Left lobe of liver (tissue), 2 donors: ENCODE data around the gene HPS1. TPM values are rescaled to one million over a fixed set of nuclear protein-coding genes. Genes with fewer than 3 reads are reported as not detected.

Experiments used
- ATAC-seq: fragments of 200-7000 bp; cut with Tn5 transposase; one replicate; pipeline ENCODE4 v1.9.1; 2020; ENCODE audit warnings: mild to moderate bottlenecking, moderate library complexity
- DNase-seq: peaks from one replicate; pipeline ENCODE4 v3.0.0-alpha.2; 2020; ENCODE audit warnings: low spot score
- total RNA-seq: library from RNA; stranded (reverse); gene quantifications from one replicate; pipeline ENCODE4 v1.2.1, GENCODE V29; 2021
- donor health status: DM: no; HTN: no; CAD: no; lungs with moderate emphysema.
- donor health status: DM: no; HTN: yes; CAD: no.

Gene HPS1
- total RNA-seq, 1 donor from 2014 or later = 26.0 TPM

DNA sequence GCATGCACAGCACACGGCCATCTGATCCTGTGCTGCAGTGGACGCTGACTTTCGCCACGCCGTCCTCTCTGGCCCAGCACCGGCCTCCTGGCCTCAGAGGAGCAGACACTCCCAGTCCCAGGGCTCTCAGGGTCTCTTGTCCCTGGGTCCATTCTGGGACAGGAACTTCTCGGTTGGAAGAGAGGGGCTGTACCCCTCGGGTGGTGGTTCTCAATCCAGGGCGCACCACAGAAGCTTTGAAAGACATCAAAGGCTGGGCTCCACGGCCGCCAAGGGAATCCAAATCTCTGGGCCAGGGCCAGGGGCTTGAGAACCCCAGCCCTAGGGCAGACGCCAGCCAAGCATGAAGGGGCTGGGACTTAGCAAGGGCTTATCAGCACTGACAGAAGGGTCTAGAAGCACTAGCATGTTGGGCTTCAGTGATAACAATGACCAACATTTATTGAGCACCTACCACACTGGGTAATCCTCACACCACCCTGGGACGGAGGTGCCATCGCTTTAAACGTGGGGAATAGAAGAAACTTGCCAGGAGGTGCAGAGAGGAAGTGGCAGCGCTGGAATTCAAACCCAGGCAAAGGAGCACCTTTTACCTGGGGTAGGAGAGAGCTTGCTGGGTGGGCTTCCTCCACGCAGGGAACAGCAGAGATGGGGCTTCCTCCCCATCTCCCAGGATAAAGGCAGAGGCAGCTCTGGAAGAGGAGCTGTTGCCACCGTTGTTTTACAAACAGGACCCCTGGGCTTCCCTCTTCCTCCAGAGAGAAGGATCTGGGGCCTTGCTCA, 29.9 kb downstream of the HPS1 start:
- peak; percentile 39 for DNase-seq

GRCh38 chr10:98415731-98416119, 31.0 kb downstream of the HPS1 start:
- DNase-seq (no peak), ATAC-seq (no peak)

More for the DNA sequence above, 29.9 kb downstream of the HPS1 start:
- no peak for ATAC-seq

DNA sequence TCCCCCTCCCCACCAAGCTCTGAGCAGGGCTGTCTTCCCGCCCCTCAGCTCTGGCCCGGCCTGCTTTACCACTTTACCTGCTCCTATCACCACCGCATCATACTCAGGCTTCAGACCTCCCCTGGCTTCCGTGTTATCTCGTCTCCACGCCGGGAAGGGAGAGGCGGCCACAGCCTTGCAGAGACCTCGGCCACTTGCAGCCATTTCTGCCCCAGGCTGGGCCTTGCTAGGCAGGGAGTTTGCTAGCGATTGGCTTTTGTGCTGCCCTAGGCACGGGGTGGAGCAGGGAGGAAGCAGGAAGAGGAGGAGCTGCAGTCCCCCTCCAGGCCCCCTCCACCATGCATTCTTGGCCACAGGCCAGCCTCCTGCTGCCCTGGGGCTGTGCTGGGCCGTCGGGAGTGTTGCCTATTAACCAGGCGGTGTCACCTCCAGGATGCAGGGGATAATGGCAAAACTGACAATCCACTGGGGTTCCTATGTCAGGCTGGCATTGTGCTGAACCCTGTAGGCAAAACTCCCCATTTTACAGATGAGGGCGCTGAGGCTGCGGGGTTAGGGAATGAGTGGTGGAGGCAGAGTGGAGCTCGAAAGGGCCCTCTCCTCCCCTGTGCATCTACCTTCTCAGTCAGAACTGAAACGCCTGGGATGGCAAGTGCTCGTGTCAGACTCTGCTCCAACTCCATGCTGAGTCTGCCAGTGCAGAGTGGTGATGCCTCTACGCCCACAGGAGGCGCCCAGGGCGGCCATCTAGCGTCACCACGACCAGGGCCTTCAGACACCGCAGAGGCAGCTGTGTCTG, 31.6 kb downstream of the HPS1 start, which contains the start of gene PYROXD2:
PYROXD2 (minus strand) TSS at position 251 of the 799 bp plus-strand sequence; CDS start at position 204, 47 bp downstream.
- peak; percentile 68 for ATAC-seq
- DNase-seq = peak; percentile 78

DNA sequence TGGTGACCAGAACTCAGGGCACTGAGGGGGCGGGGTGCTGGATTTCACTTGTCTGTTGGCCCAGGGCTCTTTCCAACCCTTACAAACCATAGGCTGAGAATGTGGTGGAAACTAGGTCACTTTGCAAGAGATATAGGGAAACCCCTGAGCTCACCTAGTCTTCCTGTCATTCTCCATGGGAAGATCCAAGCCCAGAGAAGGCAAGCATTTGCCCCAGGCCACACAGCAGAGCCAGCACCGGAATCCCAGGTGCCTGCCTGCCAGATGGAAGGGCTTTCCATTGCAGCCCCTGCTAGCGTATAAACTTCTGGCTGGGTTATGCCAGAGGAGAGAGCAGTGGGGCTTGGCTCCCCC, 32.2 kb downstream of the HPS1 start:
- DNase-seq (no peak), ATAC-seq (no peak)

GRCh38 chr10:98411768-98412167, 35.0 kb downstream of the HPS1 start:
- no peak for ATAC-seq
- DNase-seq = no peak

DNA sequence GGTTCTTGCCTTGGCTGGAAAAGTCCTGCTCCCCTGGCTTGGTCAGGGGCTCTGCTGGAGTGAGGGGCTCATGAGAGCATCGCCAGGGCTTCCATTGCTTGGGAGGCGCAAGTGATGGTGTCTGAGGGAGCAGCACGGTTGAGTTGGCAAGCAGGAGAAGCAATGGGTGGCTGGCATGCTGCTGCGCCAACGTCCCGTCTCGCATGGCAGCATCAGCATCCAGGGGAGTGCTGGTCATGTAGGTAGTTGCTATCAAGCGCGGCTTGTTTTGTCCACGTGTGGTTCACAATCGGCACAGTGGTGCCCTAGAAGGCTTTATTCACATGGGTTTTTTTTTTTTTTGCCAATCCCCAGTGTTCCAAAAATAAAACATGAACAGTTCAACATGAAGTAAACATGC, 35.6 kb downstream of the HPS1 start:
- ATAC-seq (no peak), DNase-seq (no peak)

GRCh38 chr10:98410759-98411158, 36.0 kb downstream of the HPS1 start:
- DNase-seq = no peak
- no peak for ATAC-seq

DNA sequence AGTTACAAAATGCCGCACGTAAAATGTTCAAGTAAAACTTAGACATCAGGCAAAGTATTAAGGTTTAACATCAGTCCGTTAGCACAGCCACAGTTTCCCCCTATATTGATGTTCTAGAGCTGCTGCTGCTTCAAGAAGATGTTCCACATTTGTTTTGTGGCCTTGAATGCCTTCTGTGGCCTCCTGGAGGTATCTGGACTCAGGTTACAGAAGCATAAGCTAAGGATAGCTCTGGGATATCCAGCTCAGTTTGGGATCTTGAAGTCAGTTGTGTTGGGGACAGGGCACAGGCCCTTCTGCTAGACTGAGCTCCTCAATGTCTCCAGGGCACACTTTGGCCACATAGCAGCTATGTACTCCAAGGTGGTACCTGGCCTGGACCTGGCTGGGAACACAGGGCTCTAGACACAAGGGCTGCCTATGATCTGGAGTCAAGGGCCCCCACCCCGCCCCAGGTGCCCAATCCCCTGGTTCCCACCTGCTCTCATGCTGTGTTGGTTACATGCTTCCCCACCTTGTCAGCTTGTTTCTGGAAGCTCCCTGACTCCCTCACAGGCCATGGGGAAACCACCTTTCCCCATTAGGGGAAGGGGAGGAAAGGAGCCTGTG, 36.5 kb downstream of the HPS1 start:
- ATAC-seq = no peak
- no peak for DNase-seq

DNA sequence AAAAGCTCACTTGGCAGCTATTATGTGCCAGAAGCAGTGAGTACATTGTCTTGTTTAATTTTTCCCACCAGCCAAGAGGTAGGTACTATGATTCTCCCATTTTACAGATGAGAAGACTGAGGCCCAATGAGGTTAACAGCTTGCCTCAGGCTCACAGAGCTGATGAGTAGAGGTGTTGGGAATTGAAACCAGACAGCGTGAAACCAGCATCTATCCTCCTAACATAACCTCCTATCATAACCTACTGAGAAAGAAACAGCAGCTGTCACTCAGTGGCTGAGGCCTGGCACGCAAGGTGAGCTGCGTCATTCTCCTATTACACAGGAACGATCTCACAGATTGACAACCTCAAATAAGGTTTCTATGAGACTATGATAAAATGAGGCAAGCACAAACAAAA, 37.9 kb downstream of the HPS1 start:
- ATAC-seq (no peak), DNase-seq (no peak)

DNA sequence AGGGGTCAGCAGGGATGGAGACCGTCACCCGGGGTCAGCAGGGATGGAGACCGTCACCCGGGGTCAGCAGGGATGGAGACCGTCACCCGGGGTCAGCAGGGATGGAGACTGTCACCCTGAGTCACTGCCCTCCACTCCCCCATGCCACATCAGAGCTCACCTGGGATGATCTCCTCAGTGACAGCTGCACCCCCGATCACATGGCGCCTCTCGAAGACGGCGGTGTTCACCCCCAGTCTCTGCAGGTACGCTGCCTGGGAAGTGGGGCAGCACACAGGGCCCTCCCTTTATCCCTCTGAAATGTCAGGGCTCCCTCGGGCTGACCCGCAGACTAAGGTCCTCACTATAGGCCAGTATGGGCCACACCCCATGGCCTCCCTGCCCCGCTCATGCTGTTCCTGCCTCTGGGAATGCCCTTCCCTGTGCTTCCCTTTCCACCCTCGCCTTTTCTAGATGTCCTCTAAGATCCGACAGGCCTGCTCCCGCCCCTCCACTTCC, 38.9 kb downstream of the HPS1 start:
- no peak for DNase-seq

DNA sequence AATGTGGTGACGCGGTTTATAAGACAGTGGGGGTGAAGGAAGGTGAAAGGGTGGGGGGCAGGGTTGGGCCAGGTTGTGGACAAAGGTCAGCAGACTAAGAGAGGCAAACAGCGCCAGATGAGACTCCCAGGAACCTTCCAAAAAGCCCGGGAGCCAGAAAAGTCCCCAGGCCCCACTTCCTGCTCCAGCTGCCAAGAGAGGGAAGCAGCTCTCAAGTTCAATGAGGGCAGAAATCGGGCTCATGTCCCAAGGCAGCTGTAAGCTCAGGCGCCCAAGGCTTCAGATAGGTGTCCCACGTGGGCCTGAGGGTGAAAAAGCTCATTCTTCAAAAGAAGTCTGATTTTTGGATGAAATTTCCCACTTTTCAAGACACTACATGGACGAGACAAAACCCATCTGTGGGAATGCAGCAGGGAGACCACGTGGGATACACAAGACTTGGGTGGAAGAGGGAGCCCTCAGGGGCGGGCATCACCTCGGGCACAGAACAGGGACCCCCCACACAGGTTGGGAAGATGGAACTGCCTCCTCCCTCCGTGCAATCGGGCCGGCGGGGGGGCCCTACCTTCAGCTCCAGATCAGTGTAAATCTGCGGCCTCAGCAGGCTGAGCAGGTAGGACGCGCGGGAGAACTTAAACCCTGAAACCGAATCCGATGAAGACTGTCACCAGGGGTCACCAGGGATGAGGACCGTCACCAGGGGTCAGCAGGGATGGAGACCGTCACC, 39.6 kb downstream of the HPS1 start:
- ATAC-seq (no peak), DNase-seq (no peak)

More for the DNA sequence above, 38.9 kb downstream of the HPS1 start:
- ATAC-seq = no peak

GRCh38 chr10:98405422-98405821, 41.3 kb downstream of the HPS1 start:
- no peak for DNase-seq
- ATAC-seq = no peak

GRCh38 chr10:98404571-98405359, 42.0 kb downstream of the HPS1 start:
- DNase-seq (no peak), ATAC-seq (no peak)

- ATAC-seq (no peak), DNase-seq (no peak)
Measured at GRCh38 chr10:98403812-98404504, 42.8 kb downstream of the HPS1 start.

DNA sequence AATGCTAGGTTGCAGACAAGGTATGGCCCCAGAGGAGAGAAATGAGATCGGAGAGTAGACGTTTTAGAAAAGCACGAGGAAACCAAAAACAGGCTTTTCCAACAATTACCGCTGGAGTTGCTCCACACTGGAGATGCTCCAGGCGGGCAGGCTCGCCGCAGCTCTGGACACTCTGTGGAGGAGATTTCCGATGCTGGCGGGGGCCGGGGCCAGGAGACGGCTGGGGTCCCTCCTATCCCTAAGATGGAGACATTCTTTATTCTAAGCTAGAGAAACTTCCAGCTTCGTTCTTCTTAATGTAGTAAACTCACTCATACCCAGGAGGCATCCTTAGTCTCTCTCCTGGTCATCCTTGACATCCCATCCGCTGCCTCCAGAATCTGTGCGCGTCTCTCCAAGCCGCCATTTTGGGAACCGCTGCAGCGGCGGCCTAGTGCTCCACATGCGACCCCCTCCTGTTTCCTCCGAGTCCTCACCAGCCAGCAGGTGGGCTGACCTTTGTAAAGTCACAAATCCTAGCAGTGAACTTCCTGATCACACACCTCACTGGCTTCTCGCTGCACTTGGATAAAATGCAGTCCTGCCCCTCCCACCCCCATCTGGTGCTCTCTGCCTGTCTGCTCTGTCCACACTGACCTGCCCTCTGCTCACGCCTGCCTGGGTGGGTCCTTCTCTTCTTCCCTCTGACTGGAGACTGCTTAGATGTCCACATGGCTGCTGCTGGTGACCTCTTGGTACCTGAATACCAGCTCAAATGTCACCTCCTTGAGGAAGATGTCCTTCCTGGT, 43.6 kb downstream of the HPS1 start:
- ATAC-seq = no peak
- no peak for DNase-seq

GRCh38 chr10:98402478-98402877, 44.3 kb downstream of the HPS1 start:
- no peak for ATAC-seq

DNA sequence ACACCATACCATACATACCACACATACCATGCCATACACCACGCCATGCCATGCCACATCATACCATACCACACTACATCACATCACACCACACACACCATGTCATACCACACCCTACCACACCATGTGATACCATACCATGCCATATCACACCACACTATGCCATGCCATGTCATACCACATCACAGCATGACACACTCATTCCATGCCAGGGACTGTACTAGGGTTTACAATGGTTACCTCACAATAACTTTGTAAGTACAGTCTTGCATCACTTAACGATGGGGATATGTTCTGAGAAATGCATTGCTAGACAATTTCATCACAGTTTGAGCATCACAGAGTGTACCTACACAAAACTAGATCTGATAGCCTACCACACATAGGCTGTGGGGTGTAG, 46.3 kb downstream of the HPS1 start:
- ATAC-seq (no peak), DNase-seq (no peak)

More at GRCh38 chr10:98402478-98402877, 44.3 kb downstream of the HPS1 start:
- DNase-seq = no peak

- no peak for ATAC-seq
Measured at GRCh38 chr10:98399784-98400183, 47.0 kb downstream of the HPS1 start.

More at GRCh38 chr10:98399784-98400183, 47.0 kb downstream of the HPS1 start:
- DNase-seq = no peak
